Astrocyte (in vitro differentiated cells and primary cell): ENCODE results near the gene BST1. TPM values are rescaled to one million over a fixed set of nuclear protein-coding genes. Genes with fewer than 3 reads are reported as not detected.

ENCODE experiments used
- DNase-seq: peaks from one replicate; pipeline ENCODE4 v3.0.0-alpha.2; 2010; ENCODE audit warnings: low read depth
- FAIRE-seq: peaks from 2 replicates; lab custom pipeline; 2011; peaks lifted over from hg19 to GRCh38; lab: Jason Lieb, UNC
- H2AFZ ChIP-seq: 2 replicates; pipeline ENCODE4 v1.6.0; 2012; ENCODE audit warnings: low read depth, low read length, inconsistent platforms
- H3K27ac ChIP-seq: 2 replicates; pipeline ENCODE4 v1.5.1; 2011; ENCODE audit warnings: low read depth, low read length, inconsistent platforms
- H3K27me3 ChIP-seq: 2 replicates; pipeline ENCODE4 v1.6.0; 2011; ENCODE audit warnings: low read length, inconsistent platforms; ENCODE audit not compliant: insufficient read depth
- H3K36me3 ChIP-seq: 2 replicates; pipeline ENCODE4 v1.5.1; 2011; ENCODE audit warnings: low read length, inconsistent platforms; ENCODE audit not compliant: insufficient read depth
- H3K4me1 ChIP-seq: 2 replicates; pipeline ENCODE4 v1.5.1; 2011; ENCODE audit warnings: low read length, inconsistent platforms; ENCODE audit not compliant: insufficient read depth
- H3K4me2 ChIP-seq: 2 replicates; pipeline ENCODE4 v1.6.0; 2012; ENCODE audit warnings: low read length, inconsistent platforms
- H3K4me3 ChIP-seq: 2 replicates; pipeline ENCODE4 v1.5.1; 2011; ENCODE audit warnings: low read depth, mild to moderate bottlenecking, low read length, inconsistent platforms; ENCODE audit not compliant: insufficient read depth
- H3K79me2 ChIP-seq: 2 replicates; pipeline ENCODE4 v1.6.0; 2012; ENCODE audit warnings: mild to moderate bottlenecking, low read length, inconsistent platforms; ENCODE audit not compliant: insufficient read depth
- H3K9ac ChIP-seq: 2 replicates; pipeline ENCODE4 v1.6.0; 2012; ENCODE audit warnings: mild to moderate bottlenecking, low read length, inconsistent platforms
- H3K9me3 ChIP-seq: 2 replicates; pipeline ENCODE4 v1.5.1; 2012; ENCODE audit warnings: low read depth, mild to moderate bottlenecking, low read length, inconsistent platforms; ENCODE audit not compliant: insufficient read depth
- H4K20me1 ChIP-seq: 2 replicates; pipeline ENCODE4 v1.6.0; 2012; ENCODE audit warnings: low read length, inconsistent platforms; ENCODE audit not compliant: insufficient read depth
- H3K27ac Mint-ChIP-seq: one replicate; pipeline ENCODE4 v1.8.0; 2021; ENCODE audit warnings: mild to moderate bottlenecking, mixed read lengths; ENCODE audit not compliant: unreplicated experiment
- H3K27me3 Mint-ChIP-seq: one replicate; pipeline ENCODE4 v1.8.0; 2021; ENCODE audit warnings: low read depth, mixed read lengths; ENCODE audit not compliant: unreplicated experiment
- H3K36me3 Mint-ChIP-seq: one replicate; pipeline ENCODE4 v1.8.0; 2021; ENCODE audit warnings: low read depth, mixed read lengths; ENCODE audit not compliant: unreplicated experiment
- H3K4me1 Mint-ChIP-seq: one replicate; pipeline ENCODE4 v1.8.0; 2021; ENCODE audit warnings: low read depth, mixed read lengths; ENCODE audit not compliant: unreplicated experiment
- H3K4me3 Mint-ChIP-seq: one replicate; pipeline ENCODE4 v1.8.0; 2021; ENCODE audit warnings: mild to moderate bottlenecking, moderate library complexity, mixed read lengths; ENCODE audit not compliant: unreplicated experiment
- H3K9me3 Mint-ChIP-seq: one replicate; pipeline ENCODE4 v1.8.0; 2021; ENCODE audit warnings: mild to moderate bottlenecking, mixed read lengths; ENCODE audit not compliant: unreplicated experiment
- EZH2 ChIP-seq: IDR thresholded peaks from 2 replicates; pipeline ENCODE4 v1.6.1; 2012; ENCODE audit warnings: mild to moderate bottlenecking, low read length, inconsistent platforms; ENCODE audit not compliant: insufficient read depth
- total RNA-seq: library from RNA; stranded (reverse); gene quantifications from 2 replicates; pipeline ENCODE4 v1.2.1, GENCODE V29; 2021
- TF ChIP-seq, protein P1 (sequence below): IDR thresholded peaks from 2 replicates; pipeline ENCODE4 v1.5.1; 2011; ENCODE audit warnings: low read depth, mild to moderate bottlenecking, inconsistent platforms, low read length, moderate library complexity; ENCODE audit not compliant: insufficient read depth

BST1 gene
- total RNA-seq, 1 donor from 2014 or later: 24.5 TPM

DNA sequence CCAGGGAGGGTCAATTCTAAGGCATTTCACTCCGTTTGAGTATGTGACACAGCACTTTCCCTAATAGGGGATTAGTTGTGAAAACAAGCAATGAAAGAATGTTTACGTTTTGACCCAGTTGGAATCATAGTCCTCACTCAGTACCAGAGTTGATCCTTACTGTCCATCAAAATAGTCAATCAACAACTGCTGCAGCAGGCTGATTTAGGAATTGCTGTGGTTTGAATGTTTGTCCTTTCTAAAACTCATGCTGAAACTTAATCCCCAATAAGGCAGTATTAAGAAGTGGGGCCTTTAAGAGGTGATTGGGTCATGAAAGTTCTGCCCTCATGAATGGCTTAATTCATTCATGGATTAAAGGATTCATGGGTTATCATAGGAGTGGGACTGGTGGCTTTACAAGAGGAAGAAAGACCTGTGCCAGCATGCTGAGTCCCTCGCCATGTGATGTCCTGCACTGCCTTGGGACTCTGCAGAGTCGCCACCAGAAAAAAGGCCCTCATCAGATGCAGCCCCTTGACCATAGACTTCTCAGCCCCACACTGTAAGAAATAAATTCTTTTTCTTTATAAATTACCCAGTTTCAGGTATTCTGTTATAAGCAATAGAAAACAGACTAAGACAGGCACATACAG, 44.6 kb upstream of the BST1 start:
- no peak for TF ChIP-seq EZH2
- TF ChIP-seq, protein P1, sequence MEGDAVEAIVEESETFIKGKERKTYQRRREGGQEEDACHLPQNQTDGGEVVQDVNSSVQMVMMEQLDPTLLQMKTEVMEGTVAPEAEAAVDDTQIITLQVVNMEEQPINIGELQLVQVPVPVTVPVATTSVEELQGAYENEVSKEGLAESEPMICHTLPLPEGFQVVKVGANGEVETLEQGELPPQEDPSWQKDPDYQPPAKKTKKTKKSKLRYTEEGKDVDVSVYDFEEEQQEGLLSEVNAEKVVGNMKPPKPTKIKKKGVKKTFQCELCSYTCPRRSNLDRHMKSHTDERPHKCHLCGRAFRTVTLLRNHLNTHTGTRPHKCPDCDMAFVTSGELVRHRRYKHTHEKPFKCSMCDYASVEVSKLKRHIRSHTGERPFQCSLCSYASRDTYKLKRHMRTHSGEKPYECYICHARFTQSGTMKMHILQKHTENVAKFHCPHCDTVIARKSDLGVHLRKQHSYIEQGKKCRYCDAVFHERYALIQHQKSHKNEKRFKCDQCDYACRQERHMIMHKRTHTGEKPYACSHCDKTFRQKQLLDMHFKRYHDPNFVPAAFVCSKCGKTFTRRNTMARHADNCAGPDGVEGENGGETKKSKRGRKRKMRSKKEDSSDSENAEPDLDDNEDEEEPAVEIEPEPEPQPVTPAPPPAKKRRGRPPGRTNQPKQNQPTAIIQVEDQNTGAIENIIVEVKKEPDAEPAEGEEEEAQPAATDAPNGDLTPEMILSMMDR: no peak
- peak overlapping the region; percentile 73 for H3K27ac Mint-ChIP-seq
- no peaks in the 10 kb centered on the region for H3K9me3 Mint-ChIP-seq
- Histone ChIP-seq H3K79me2 (peaks cover 15% of the 10 kb centered on the region), H4K20me1 (peaks cover 10% of the 10 kb centered on the region), H3K36me3 (no peaks in the 10 kb centered on the region), H3K9ac (no peak overlapping the region), H2AFZ (no peak overlapping the region), H3K9me3 (no peaks in the 10 kb centered on the region), H3K4me1 (peaks cover 12% of the 10 kb centered on the region), H3K4me2 (no peak overlapping the region), H3K4me3 (no peak overlapping the region), H3K27ac (no peak overlapping the region), H3K27me3 (no peaks in the 10 kb centered on the region)
- no peaks in the 10 kb centered on the region for H3K27me3 Mint-ChIP-seq
- H3K4me3 Mint-ChIP-seq: no peak overlapping the region
- DNase-seq: no peak
- peaks cover 42% of the 10 kb centered on the region for H3K4me1 Mint-ChIP-seq
- FAIRE-seq: no peak
- peaks cover 2% of the 10 kb centered on the region for H3K36me3 Mint-ChIP-seq

DNA sequence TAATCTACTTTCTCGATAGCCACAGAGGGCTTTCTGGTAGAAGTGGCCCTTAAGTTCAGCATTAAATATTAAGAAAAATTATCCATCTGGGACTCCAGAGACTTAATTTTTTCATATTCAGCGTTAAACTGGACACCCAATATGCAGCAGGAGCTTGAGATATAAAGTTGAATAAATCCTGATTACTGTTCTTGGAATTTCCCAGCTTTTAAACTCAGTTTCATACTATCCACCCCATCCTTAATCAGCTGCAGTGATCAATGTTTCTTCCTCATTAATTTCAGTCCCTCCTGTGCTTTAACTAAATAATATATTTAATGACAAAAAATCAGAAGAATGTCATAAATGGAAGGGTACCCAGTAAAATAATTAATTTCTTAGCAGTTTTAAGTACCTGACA, 44.1 kb upstream of the BST1 start:
- no peaks in the 10 kb centered on the region for H3K27me3 ChIP-seq
- H3K9ac ChIP-seq: no peak overlapping the region
- no peak overlapping the region for H3K27ac Mint-ChIP-seq

More for the DNA sequence above, 44.1 kb upstream of the BST1 start:
- H3K79me2 ChIP-seq: peaks cover 10% of the 10 kb centered on the region
- Mint-ChIP-seq H3K4me3 (no peak overlapping the region), H3K27me3 (no peaks in the 10 kb centered on the region), H3K36me3 (peaks cover 2% of the 10 kb centered on the region), H3K4me1 (peaks cover 42% of the 10 kb centered on the region), H3K9me3 (no peaks in the 10 kb centered on the region)
- H4K20me1 ChIP-seq: peaks cover 7% of the 10 kb centered on the region
- H3K4me2 ChIP-seq: no peak overlapping the region
- TF ChIP-seq, protein P1: no peak
- no peak for TF ChIP-seq EZH2
- H3K4me1 ChIP-seq: peaks cover 10% of the 10 kb centered on the region
- FAIRE-seq: no peak
- H3K36me3 ChIP-seq: peaks cover 4% of the 10 kb centered on the region
- no peak for DNase-seq
- no peaks in the 10 kb centered on the region for H3K9me3 ChIP-seq
- no peak overlapping the region for H3K4me3 ChIP-seq
- H2AFZ ChIP-seq: no peak overlapping the region
- H3K27ac ChIP-seq: no peak overlapping the region
